ENCODE results near the gene GRAMD4. TPM values are rescaled to one million over a fixed set of nuclear protein-coding genes. Genes with fewer than 3 reads are reported as not detected.

Gene GRAMD4
- total RNA-seq, 1 experiment from 2014 or later = 29.0 TPM

DNA sequence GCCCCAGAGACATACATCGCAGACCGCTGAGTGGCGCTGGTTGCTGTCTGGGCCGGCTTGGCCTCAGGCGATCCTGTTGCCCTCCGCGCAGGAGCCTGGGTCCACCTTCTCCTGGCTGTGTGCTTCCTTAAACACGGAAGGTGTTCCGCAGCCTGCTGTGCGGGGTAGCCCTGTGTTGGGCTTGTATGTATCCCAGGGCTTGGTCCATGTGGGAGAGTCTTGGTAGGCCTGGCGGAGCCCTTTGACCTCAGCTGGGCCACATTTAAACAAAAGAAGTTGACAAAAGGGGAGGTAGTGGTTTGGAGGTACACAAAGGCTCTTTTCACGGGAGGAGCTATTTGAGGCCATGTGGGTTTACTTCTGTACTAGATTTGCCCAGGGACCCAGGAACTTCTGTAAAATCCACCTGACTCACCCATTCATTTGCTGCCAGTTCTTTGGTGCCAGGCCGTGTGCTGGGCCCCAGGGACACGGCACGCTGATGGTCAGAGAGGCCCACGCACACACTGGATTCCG, 11.0 kb upstream of the GRAMD4 start:
- Histone ChIP-seq H3K9me2 (replicated peaks; ENCODE audit: insufficient read depth, low read length) (no peaks in the 10 kb centered on the region), H3K4me3 (ENCODE audit: low read length) (no peak overlapping the region), H3K9me3 (ENCODE audit: low read length) (no peaks in the 10 kb centered on the region), H3K27me3 (ENCODE audit: low read length) (no peaks in the 10 kb centered on the region), H3K9ac (ENCODE audit: low read length) (no peak overlapping the region), H3K79me2 (ENCODE audit: low read length) (peaks cover 5% of the 10 kb centered on the region), H2AFZ (ENCODE audit: low read length) (no peak overlapping the region), H3K4me2 (ENCODE audit: low read depth, low read length, poor library complexity, severe bottlenecking) (no peak overlapping the region), H4K20me1 (ENCODE audit: insufficient read depth, low read depth, low read length) (peaks cover 2% of the 10 kb centered on the region; the same call in 1 of the 2 replicates), H3K36me3 (ENCODE audit: insufficient read depth, low read length) (no peaks in the 10 kb centered on the region), H3K4me1 (ENCODE audit: low read length) (peaks cover 26% of the 10 kb centered on the region), H3K27ac (ENCODE audit: low read length) (no peak overlapping the region)
- DNase-seq = no peak

GRCh38 chr22:46609724-46610201, 10.4 kb upstream of the GRAMD4 start:
- H3K27me3 ChIP-seq (ENCODE audit: low read length) = no peaks in the 10 kb centered on the region
- no peaks in the 10 kb centered on the region for H3K9me2 ChIP-seq (replicated peaks; ENCODE audit: insufficient read depth, low read length)
- H3K27ac ChIP-seq (ENCODE audit: low read length) = no peak overlapping the region
- H3K9ac ChIP-seq (ENCODE audit: low read length) = no peak overlapping the region
- no peak overlapping the region for H2AFZ ChIP-seq (ENCODE audit: low read length)
- peaks cover 27% of the 10 kb centered on the region for H3K4me1 ChIP-seq (ENCODE audit: low read length)
- H3K4me2 ChIP-seq (ENCODE audit: low read depth, low read length, poor library complexity, severe bottlenecking) = no peak overlapping the region
- peaks cover 10% of the 10 kb centered on the region for H3K79me2 ChIP-seq (ENCODE audit: low read length)
- H3K4me3 ChIP-seq (ENCODE audit: low read length) = no peak overlapping the region
- DNase-seq = no peak
- H3K9me3 ChIP-seq (ENCODE audit: low read length) = no peaks in the 10 kb centered on the region
- H4K20me1 ChIP-seq (ENCODE audit: insufficient read depth, low read depth, low read length) = peaks cover 2% of the 10 kb centered on the region; the same call in 1 of the 2 replicates
- no peaks in the 10 kb centered on the region for H3K36me3 ChIP-seq (ENCODE audit: insufficient read depth, low read length)

DNA sequence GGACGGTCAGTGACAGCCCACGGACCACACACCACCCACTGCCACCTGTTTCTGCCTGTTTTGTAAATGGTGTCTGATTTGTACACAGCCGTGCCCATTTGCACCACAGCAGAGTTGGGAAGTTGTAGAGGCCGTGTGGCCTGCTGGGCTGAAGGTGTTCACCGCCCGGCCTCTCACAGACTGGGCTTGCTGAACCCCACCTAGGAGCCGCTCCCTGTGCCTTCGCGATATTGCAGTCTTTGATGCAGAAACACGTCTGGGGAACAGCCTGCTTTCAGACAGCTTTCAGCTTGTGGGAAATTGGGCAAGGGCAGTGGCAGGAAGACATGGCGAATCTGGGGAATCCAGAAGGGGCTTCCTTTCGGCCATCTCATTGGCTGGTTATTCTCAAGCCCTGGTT, 9.8 kb upstream of the GRAMD4 start:
- Histone ChIP-seq H3K27ac (ENCODE audit: low read length) (no peak overlapping the region), H3K9me2 (replicated peaks; ENCODE audit: insufficient read depth, low read length) (no peaks in the 10 kb centered on the region), H3K4me3 (ENCODE audit: low read length) (no peak overlapping the region), H3K9me3 (ENCODE audit: low read length) (no peaks in the 10 kb centered on the region), H4K20me1 (ENCODE audit: insufficient read depth, low read depth, low read length) (peaks cover under 1% of the 10 kb centered on the region; the same call in 1 of the 2 replicates), H2AFZ (ENCODE audit: low read length) (no peak overlapping the region), H3K4me2 (ENCODE audit: low read depth, low read length, poor library complexity, severe bottlenecking) (no peak overlapping the region), H3K36me3 (ENCODE audit: insufficient read depth, low read length) (no peaks in the 10 kb centered on the region), H3K9ac (ENCODE audit: low read length) (no peak overlapping the region), H3K4me1 (ENCODE audit: low read length) (peaks cover 28% of the 10 kb centered on the region), H3K79me2 (ENCODE audit: low read length) (peaks cover 12% of the 10 kb centered on the region), H3K27me3 (ENCODE audit: low read length) (no peaks in the 10 kb centered on the region)
- DNase-seq = no peak

DNA sequence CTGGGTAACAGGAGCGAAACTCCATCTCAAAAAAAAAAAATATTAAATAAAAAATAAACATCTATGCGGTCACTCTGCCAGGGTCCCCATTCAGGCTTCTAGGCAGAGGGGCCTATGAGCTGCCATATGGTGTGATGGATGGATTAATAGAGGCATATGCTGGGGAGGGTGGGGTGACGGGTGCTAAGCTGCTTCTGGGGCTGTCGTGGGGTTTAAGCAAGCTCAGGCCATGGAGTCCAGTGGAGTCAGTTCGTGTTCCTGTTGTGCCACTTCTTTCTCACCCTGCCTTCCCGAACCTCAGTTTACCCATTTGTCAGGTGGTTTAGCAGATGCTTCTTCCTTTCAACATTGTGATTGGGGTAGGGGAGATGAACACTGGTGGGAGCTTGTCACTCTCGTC, 9.0 kb upstream of the GRAMD4 start:
- no peak overlapping the region for H3K4me3 ChIP-seq (ENCODE audit: low read length)
- no peaks in the 10 kb centered on the region for H3K27me3 ChIP-seq (ENCODE audit: low read length)
- H3K9ac ChIP-seq (ENCODE audit: low read length) = no peak overlapping the region
- peaks cover 28% of the 10 kb centered on the region for H3K4me1 ChIP-seq (ENCODE audit: low read length)
- H3K79me2 ChIP-seq (ENCODE audit: low read length) = peaks cover 13% of the 10 kb centered on the region
- no peaks in the 10 kb centered on the region for H3K9me3 ChIP-seq (ENCODE audit: low read length)
- H4K20me1 ChIP-seq (ENCODE audit: insufficient read depth, low read depth, low read length) = no peaks in the 10 kb centered on the region
- H3K9me2 ChIP-seq (replicated peaks; ENCODE audit: insufficient read depth, low read length) = no peaks in the 10 kb centered on the region
- no peak overlapping the region for H3K4me2 ChIP-seq (ENCODE audit: low read depth, low read length, poor library complexity, severe bottlenecking)
- H3K27ac ChIP-seq (ENCODE audit: low read length) = no peak overlapping the region
- no peak overlapping the region for H2AFZ ChIP-seq (ENCODE audit: low read length)
- no peaks in the 10 kb centered on the region for H3K36me3 ChIP-seq (ENCODE audit: insufficient read depth, low read length)
- no peak for DNase-seq

DNA sequence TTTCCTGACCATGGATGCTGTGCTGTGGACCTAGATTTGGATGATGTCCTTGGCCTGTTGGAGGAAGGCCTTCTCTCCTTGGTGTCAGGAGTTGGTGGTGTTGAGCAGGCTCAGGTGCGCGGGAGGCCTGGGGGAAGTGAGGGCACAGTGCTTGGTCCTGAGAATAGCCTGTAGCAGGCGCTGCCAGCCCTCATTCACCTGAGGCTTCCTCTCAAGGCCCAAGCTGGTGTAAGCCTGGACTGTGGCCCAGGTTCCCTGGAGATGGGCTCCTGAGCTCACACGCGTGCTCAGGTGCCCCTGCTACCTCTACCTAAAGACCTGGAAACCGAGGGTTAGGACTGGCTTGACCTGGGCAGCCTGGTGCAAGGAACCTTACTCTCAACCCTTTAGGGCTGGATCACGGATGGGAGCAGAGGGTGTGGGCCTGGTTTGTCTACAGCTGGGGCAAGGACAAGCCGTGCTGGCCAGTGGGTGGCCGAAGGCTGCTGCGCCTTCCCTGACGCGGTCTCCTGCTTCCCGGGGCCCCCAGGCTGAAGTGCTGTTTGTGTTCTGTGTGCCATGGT, 7.8 kb upstream of the GRAMD4 start:
- Histone ChIP-seq H3K4me3 (ENCODE audit: low read length) (no peak overlapping the region), H2AFZ (ENCODE audit: low read length) (no peak overlapping the region), H3K79me2 (ENCODE audit: low read length) (peaks cover 18% of the 10 kb centered on the region), H3K4me1 (ENCODE audit: low read length) (peaks cover 28% of the 10 kb centered on the region), H3K4me2 (ENCODE audit: low read depth, low read length, poor library complexity, severe bottlenecking) (no peak overlapping the region), H4K20me1 (ENCODE audit: insufficient read depth, low read depth, low read length) (no peaks in the 10 kb centered on the region), H3K9me3 (ENCODE audit: low read length) (no peaks in the 10 kb centered on the region), H3K27me3 (ENCODE audit: low read length) (no peaks in the 10 kb centered on the region), H3K9ac (ENCODE audit: low read length) (peak overlapping the region; percentile 36; the same call in 1 of the 2 replicates), H3K9me2 (replicated peaks; ENCODE audit: insufficient read depth, low read length) (no peaks in the 10 kb centered on the region), H3K36me3 (ENCODE audit: insufficient read depth, low read length) (no peaks in the 10 kb centered on the region), H3K27ac (ENCODE audit: low read length) (no peak overlapping the region)
- peak; percentile 58 for DNase-seq

DNA sequence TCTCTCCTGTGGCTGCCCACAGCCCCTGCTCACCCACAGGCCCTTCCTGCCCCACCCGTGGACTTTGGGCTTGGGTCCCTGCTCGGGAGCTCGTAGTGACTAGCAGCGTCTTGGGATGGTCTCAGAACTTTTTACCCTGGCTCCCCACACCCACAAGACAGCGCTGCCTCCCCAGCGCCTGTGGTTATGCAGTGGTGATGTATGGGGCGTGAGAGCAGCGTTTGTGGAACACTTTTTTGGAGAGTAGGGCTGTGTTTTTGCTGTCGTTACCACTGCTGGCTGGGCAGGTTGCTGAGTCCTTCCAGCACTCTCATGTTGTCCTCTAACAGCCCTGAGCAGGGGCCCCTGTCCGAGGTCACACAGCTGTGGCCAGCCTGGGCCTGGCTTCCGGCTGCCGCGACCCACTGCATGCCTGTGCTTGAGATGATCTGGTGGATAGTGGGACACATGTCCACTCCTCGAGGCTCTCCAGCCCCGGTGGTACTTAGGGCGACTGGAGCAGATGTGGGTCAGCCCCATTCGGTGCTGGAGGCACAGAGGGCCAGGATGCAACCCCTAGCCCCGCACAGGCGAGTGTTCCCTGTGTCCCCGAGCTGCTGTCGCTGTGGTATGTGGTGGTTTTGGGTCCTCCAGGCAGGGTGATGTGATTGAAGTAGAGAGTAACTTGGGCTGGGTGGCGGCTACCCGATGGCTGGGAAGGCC, 7.1 kb upstream of the GRAMD4 start:
- Histone ChIP-seq H3K4me3 (ENCODE audit: low read length) (peak overlapping the region; percentile 75), H3K4me2 (ENCODE audit: low read depth, low read length, poor library complexity, severe bottlenecking) (peak overlapping the region; percentile 79), H3K79me2 (ENCODE audit: low read length) (peaks cover 25% of the 10 kb centered on the region), H3K27me3 (ENCODE audit: low read length) (no peaks in the 10 kb centered on the region), H2AFZ (ENCODE audit: low read length) (peak overlapping the region; percentile 70; the same call in 1 of the 2 replicates), H3K9me3 (ENCODE audit: low read length) (no peaks in the 10 kb centered on the region), H3K27ac (ENCODE audit: low read length) (peak overlapping the region; percentile 90; the same call in 1 of the 2 replicates), H4K20me1 (ENCODE audit: insufficient read depth, low read depth, low read length) (0 out of 2 replicates have a peak, but pooled peaks cover 2% of the 10 kb centered on the region), H3K4me1 (ENCODE audit: low read length) (peaks cover 29% of the 10 kb centered on the region), H3K9ac (ENCODE audit: low read length) (peak overlapping the region; percentile 77), H3K36me3 (ENCODE audit: insufficient read depth, low read length) (no peaks in the 10 kb centered on the region), H3K9me2 (replicated peaks; ENCODE audit: insufficient read depth, low read length) (no peaks in the 10 kb centered on the region)
- no peak for DNase-seq

- peak overlapping the region; percentile 77 for H3K9ac ChIP-seq (ENCODE audit: low read length)
- H3K4me1 ChIP-seq (ENCODE audit: low read length) = peaks cover 35% of the 10 kb centered on the region
- peak overlapping the region; percentile 70; the same call in 1 of the 2 replicates for H2AFZ ChIP-seq (ENCODE audit: low read length)
- peak overlapping the region; percentile 75 for H3K4me3 ChIP-seq (ENCODE audit: low read length)
- DNase-seq = peak; percentile 92
- no peaks in the 10 kb centered on the region for H3K9me3 ChIP-seq (ENCODE audit: low read length)
- H3K4me2 ChIP-seq (ENCODE audit: low read depth, low read length, poor library complexity, severe bottlenecking) = peak overlapping the region; percentile 79
- H3K27me3 ChIP-seq (ENCODE audit: low read length) = no peaks in the 10 kb centered on the region
- 0 out of 2 replicates have a peak, but pooled peaks cover 4% of the 10 kb centered on the region for H4K20me1 ChIP-seq (ENCODE audit: insufficient read depth, low read depth, low read length)
- H3K79me2 ChIP-seq (ENCODE audit: low read length) = peaks cover 30% of the 10 kb centered on the region
- H3K36me3 ChIP-seq (ENCODE audit: insufficient read depth, low read length) = no peaks in the 10 kb centered on the region
- peak overlapping the region; percentile 90 for H3K27ac ChIP-seq (ENCODE audit: low read length)
- H3K9me2 ChIP-seq (replicated peaks; ENCODE audit: insufficient read depth, low read length) = no peaks in the 10 kb centered on the region
These were observed 6.6 kb upstream of the GRAMD4 start for GRCh38 chr22:46613606-46614021.
